Naive thymus-derived CD8-positive, alpha-beta T cell (primary cell): ENCODE data around the gene PCOLCE2. TPM values are rescaled to one million over a fixed set of nuclear protein-coding genes. Genes with fewer than 3 reads are reported as not detected.

Source experiments
- ATAC-seq, 2 donors: fragments of 150-1000 bp; cut with Tn5 transposase in 1 of 2; sonication (Bioruptor Pico), chemical (Tn5 transposase) in 1 of 2; 1 replicate in 1 of 2; 2 replicates in 1 of 2; pipeline ENCODE4 v1.10.0; 2021; ENCODE audit warnings: mild to moderate bottlenecking in 2 of 2, moderate library complexity in 2 of 2
- POLR2A ChIA-PET: fragments of 350-600 bp; sonication (Branson Sonifier 250); formaldehyde crosslinking; loops from one replicate; lab custom pipeline; 2021; ENCODE audit warnings: antibody characterized with exemption; lab: Charles Lee
- DNase-seq, 10 donors: peaks; one replicate each; pipeline versions ENCODE4 v3.0.0 to v3.0.0-alpha.2; 2020 to 2022
- H3K27ac Mint-ChIP-seq, 10 donors: one replicate each; pipeline ENCODE4 v1.8.0; 2020 to 2022; ENCODE audit warnings: mild to moderate bottlenecking in 10 of 10, mixed read lengths in 10 of 10, moderate library complexity in 4 of 10, inconsistent platforms in 1 of 10
- H3K27me3 Mint-ChIP-seq, 5 donors: one replicate each; pipeline ENCODE4 v1.8.0; 2021 to 2022; ENCODE audit warnings: mixed read lengths in 5 of 5
- H3K36me3 Mint-ChIP-seq, 3 donors: one replicate each; pipeline ENCODE4 v1.8.0; 2020 to 2022; ENCODE audit warnings: mixed read lengths in 3 of 3, mild to moderate bottlenecking in 2 of 3, inconsistent platforms in 1 of 3
- H3K4me1 Mint-ChIP-seq, 4 donors: one replicate each; pipeline ENCODE4 v1.8.0; 2021 to 2022; ENCODE audit warnings: mixed read lengths in 4 of 4
- H3K4me3 Mint-ChIP-seq, 10 donors: one replicate each; pipeline ENCODE4 v1.8.0; 2020 to 2022; ENCODE audit warnings: mild to moderate bottlenecking in 10 of 10, mixed read lengths in 10 of 10, moderate library complexity in 6 of 10, inconsistent platforms in 1 of 10
- H3K9me3 Mint-ChIP-seq, 9 donors: one replicate each; pipeline ENCODE4 v1.8.0; 2020 to 2022; ENCODE audit warnings: mixed read lengths in 9 of 9, mild to moderate bottlenecking in 3 of 9, inconsistent platforms in 1 of 9, moderate library complexity in 1 of 9
- polyA plus RNA-seq, 3 donors: library from polyadenylated mRNA; unstranded; fragments of 300-500 nt; fragmentation: Illumina TruSeq; gene quantifications; one replicate each; pipeline ENCODE4 v1.2.3, GENCODE V29; 2021
- total RNA-seq, 8 experiments: library from RNA in 2 of 8; stranded (reverse) in 2 of 8; gene quantifications; one replicate each; pipeline ENCODE4 v1.2.3 and lab custom pipeline; 2021 to 2026

PCOLCE2 gene
- total RNA-seq (not detected), polyA plus RNA-seq (not detected), total RNA-seq (lab: John Stamatoyannopoulos, UW) (0 to 0.34 (median 0) reads per million in 6 experiments)

GRCh38 chr3:142888481-142889211 lies at the start of gene PCOLCE2:
Gene PCOLCE2 (minus strand): TSS chr3:142889083. CDS start chr3:142888896, 187 bp downstream.
- peak within 1 kb of the TSS; percentile 49 to 81 (median 74) for H3K4me3 Mint-ChIP-seq
- H3K27me3 Mint-ChIP-seq = peaks cover 33 to 53% (median 40%) of the 10 kb centered on the region in 5 donors
- H3K4me1 Mint-ChIP-seq = peaks cover 2 to 18% (median 9%) of the 10 kb centered on the region in 4 donors
- ATAC-seq (peak; percentile 56 to 81), DNase-seq (peak in 4 of 10 donors; percentile 5 to 17 (median 10))
- no peaks in the 10 kb centered on the region for H3K9me3 Mint-ChIP-seq
- H3K27ac Mint-ChIP-seq = no peak within 1 kb of the TSS
- H3K36me3 Mint-ChIP-seq = no peaks in the 10 kb centered on the region
- POLR2A ChIA-PET = no interaction called here

GRCh38 chr3:142935963-142936362 lies 47.1 kb upstream of the PCOLCE2 start:
- no peak overlapping the region for H3K27ac Mint-ChIP-seq
- POLR2A ChIA-PET = no interaction called here
- no peaks in the 10 kb centered on the region for H3K36me3 Mint-ChIP-seq
- no peaks in the 10 kb centered on the region for H3K9me3 Mint-ChIP-seq
- no peak overlapping the region for H3K4me3 Mint-ChIP-seq
- ATAC-seq = no peak
- DNase-seq = no peak
- H3K4me1 Mint-ChIP-seq = no peaks in the 10 kb centered on the region
- H3K27me3 Mint-ChIP-seq = peaks cover 0 to 9% (median 0%) of the 10 kb centered on the region in 5 donors

- Mint-ChIP-seq H3K4me3 (no peak overlapping the region), H3K27me3 (peaks cover 0 to 9% (median 0%) of the 10 kb centered on the region in 5 donors), H3K27ac (no peak overlapping the region), H3K4me1 (no peaks in the 10 kb centered on the region), H3K9me3 (no peaks in the 10 kb centered on the region), H3K36me3 (no peaks in the 10 kb centered on the region)
- no peak for DNase-seq
- no peak for ATAC-seq
- POLR2A ChIA-PET = no interaction called here
Measured at GRCh38 chr3:142934887-142935269, 46.0 kb upstream of the PCOLCE2 start.

- ATAC-seq (no peak), DNase-seq (no peak)
- POLR2A ChIA-PET = no interaction called here
- H3K4me1 Mint-ChIP-seq = no peaks in the 10 kb centered on the region
- no peaks in the 10 kb centered on the region for H3K36me3 Mint-ChIP-seq
- no peaks in the 10 kb centered on the region for H3K9me3 Mint-ChIP-seq
- peaks cover 0 to 9% (median 0%) of the 10 kb centered on the region in 5 donors for H3K27me3 Mint-ChIP-seq
- H3K4me3 Mint-ChIP-seq = no peak overlapping the region
- no peak overlapping the region for H3K27ac Mint-ChIP-seq
Measured at GRCh38 chr3:142934128-142934886, 45.4 kb upstream of the PCOLCE2 start.

- H3K36me3 Mint-ChIP-seq = no peaks in the 10 kb centered on the region
- no peak overlapping the region for H3K4me3 Mint-ChIP-seq
Measured at GRCh38 chr3:142931222-142931621, 42.3 kb upstream of the PCOLCE2 start.

GRCh38 chr3:142930463-142930862 lies 41.6 kb upstream of the PCOLCE2 start:
- Mint-ChIP-seq H3K9me3 (no peaks in the 10 kb centered on the region), H3K4me3 (no peak overlapping the region), H3K36me3 (peaks cover 0 to under 1% (median 0%) of the 10 kb centered on the region in 3 donors), H3K27me3 (peaks cover 2 to 24% (median 14%) of the 10 kb centered on the region in 5 donors), H3K4me1 (no peaks in the 10 kb centered on the region), H3K27ac (no peak overlapping the region)
- no peak for DNase-seq
- no peak for ATAC-seq
- POLR2A ChIA-PET = no interaction called here

More at GRCh38 chr3:142931222-142931621, 42.3 kb upstream of the PCOLCE2 start:
- Mint-ChIP-seq H3K27me3 (peaks cover 1 to 17% (median 13%) of the 10 kb centered on the region in 5 donors), H3K27ac (no peak overlapping the region), H3K4me1 (no peaks in the 10 kb centered on the region), H3K9me3 (no peaks in the 10 kb centered on the region)
- POLR2A ChIA-PET = no interaction called here
- DNase-seq (peak in 1 of 10 donors; percentile 4), ATAC-seq (peak; percentile 32 to 79)

- POLR2A ChIA-PET = no interaction called here
- Mint-ChIP-seq H3K4me1 (no peaks in the 10 kb centered on the region), H3K4me3 (no peak overlapping the region)
Measured at GRCh38 chr3:142929890-142930289, 41.0 kb upstream of the PCOLCE2 start.

GRCh38 chr3:142929109-142929508 lies 40.2 kb upstream of the PCOLCE2 start:
- DNase-seq (no peak), ATAC-seq (no peak)
- H3K27ac Mint-ChIP-seq = no peak overlapping the region
- POLR2A ChIA-PET = no interaction called here
- no peaks in the 10 kb centered on the region for H3K4me1 Mint-ChIP-seq
- H3K4me3 Mint-ChIP-seq = no peak overlapping the region
- H3K9me3 Mint-ChIP-seq = peaks cover 0 to 7% (median 3%) of the 10 kb centered on the region in 9 donors
- peaks cover 0 to 14% (median 4%) of the 10 kb centered on the region in 3 donors for H3K36me3 Mint-ChIP-seq
- peaks cover 8 to 37% (median 27%) of the 10 kb centered on the region in 5 donors for H3K27me3 Mint-ChIP-seq

More at GRCh38 chr3:142929890-142930289, 41.0 kb upstream of the PCOLCE2 start:
- Mint-ChIP-seq H3K36me3 (peaks cover 0 to 6% (median 0%) of the 10 kb centered on the region in 3 donors), H3K27me3 (peaks cover 3 to 29% (median 19%) of the 10 kb centered on the region in 5 donors), H3K9me3 (peaks cover 0 to under 1% (median 0%) of the 10 kb centered on the region in 9 donors), H3K27ac (no peak overlapping the region)
- ATAC-seq (no peak), DNase-seq (no peak)

GRCh38 chr3:142926368-142926944 lies 37.6 kb upstream of the PCOLCE2 start:
- H3K36me3 Mint-ChIP-seq = peaks cover 0 to 23% (median 6%) of the 10 kb centered on the region in 3 donors
- POLR2A ChIA-PET = no interaction called here
- no peak for ATAC-seq
- H3K4me3 Mint-ChIP-seq = no peak overlapping the region
- peaks cover 16 to 56% (median 29%) of the 10 kb centered on the region in 5 donors for H3K27me3 Mint-ChIP-seq
- H3K9me3 Mint-ChIP-seq = peaks cover 0 to 16% (median 5%) of the 10 kb centered on the region in 9 donors
- peak overlapping the region in 1 of 10 donors; percentile 9 for H3K27ac Mint-ChIP-seq
- no peak for DNase-seq
- no peaks in the 10 kb centered on the region for H3K4me1 Mint-ChIP-seq

GRCh38 chr3:142925140-142925539 lies 36.3 kb upstream of the PCOLCE2 start:
- Mint-ChIP-seq H3K27me3 (peaks cover 15 to 56% (median 29%) of the 10 kb centered on the region in 5 donors), H3K4me3 (no peak overlapping the region), H3K36me3 (peaks cover 0 to 23% (median 6%) of the 10 kb centered on the region in 3 donors), H3K27ac (no peak overlapping the region), H3K4me1 (no peaks in the 10 kb centered on the region), H3K9me3 (peaks cover 0 to 16% (median 5%) of the 10 kb centered on the region in 9 donors)
- POLR2A ChIA-PET = no interaction called here
- ATAC-seq = no peak
- no peak for DNase-seq

GRCh38 chr3:142923694-142924093 lies 34.8 kb upstream of the PCOLCE2 start:
- Mint-ChIP-seq H3K27ac (no peak overlapping the region), H3K27me3 (peaks cover 16 to 56% (median 32%) of the 10 kb centered on the region in 5 donors), H3K4me1 (no peaks in the 10 kb centered on the region), H3K9me3 (peaks cover 0 to 16% (median 5%) of the 10 kb centered on the region in 9 donors), H3K4me3 (no peak overlapping the region), H3K36me3 (peaks cover 0 to 23% (median 6%) of the 10 kb centered on the region in 3 donors)
- POLR2A ChIA-PET = no interaction called here
- ATAC-seq = no peak
- DNase-seq = no peak

GRCh38 chr3:142916605-142917004 lies 27.7 kb upstream of the PCOLCE2 start:
- H3K36me3 Mint-ChIP-seq = no peaks in the 10 kb centered on the region
- no peak overlapping the region for H3K4me3 Mint-ChIP-seq
- DNase-seq = no peak
- no peak for ATAC-seq
- H3K27me3 Mint-ChIP-seq = peaks cover 1 to 18% (median 11%) of the 10 kb centered on the region in 5 donors
- no peak overlapping the region for H3K27ac Mint-ChIP-seq
- H3K9me3 Mint-ChIP-seq = peaks cover 0 to 7% (median 0%) of the 10 kb centered on the region in 9 donors
- POLR2A ChIA-PET = no interaction called here
- no peaks in the 10 kb centered on the region for H3K4me1 Mint-ChIP-seq
